Measurements from ENCODE around the gene ZCCHC14. TPM values are rescaled to one million over a fixed set of nuclear protein-coding genes. Genes with fewer than 3 reads are reported as not detected.

The ZCCHC14 gene
- total RNA-seq, 2 donors from 2014 or later: 24.5 to 24.6 TPM

- no peaks in the 10 kb centered on the region for H3K9me3 ChIP-seq
- no peak for TF ChIP-seq CTCF (IDR thresholded peaks at IDR 0.05)
- H3K9ac ChIP-seq (ENCODE audit: low read depth in 2 of 2, low read length in 2 of 2): no peak overlapping the region
- H3K4me1 ChIP-seq: no peaks in the 10 kb centered on the region
- peak overlapping the region; percentile 11 for H3K27ac ChIP-seq
- no peaks in the 10 kb centered on the region for H3K36me3 ChIP-seq
- DNase-seq: no peak
- H3K27me3 ChIP-seq: no peaks in the 10 kb centered on the region
- intact Hi-C loops (cut with DNase I): no loop called here
- no peak overlapping the region for H3K4me3 ChIP-seq
Measured at GRCh38 chr16:87435372-87436224, 57.2 kb downstream of the ZCCHC14 start.

GRCh38 chr16:87434146-87434667 lies 58.6 kb downstream of the ZCCHC14 start:
- H3K4me1 ChIP-seq: no peaks in the 10 kb centered on the region
- intact Hi-C loops (cut with DNase I): no loop called here

GRCh38 chr16:87432330-87432915 lies 60.4 kb downstream of the ZCCHC14 start:
- Histone ChIP-seq H3K36me3 (no peaks in the 10 kb centered on the region), H3K27me3 (no peaks in the 10 kb centered on the region), H3K27ac (no peak overlapping the region), H3K9ac (ENCODE audit: low read depth in 2 of 2, low read length in 2 of 2) (no peak overlapping the region), H3K4me1 (no peaks in the 10 kb centered on the region), H3K4me3 (no peak overlapping the region), H3K9me3 (no peaks in the 10 kb centered on the region)
- TF ChIP-seq CTCF (IDR thresholded peaks at IDR 0.05): no peak
- DNase-seq: no peak
- intact Hi-C loops (cut with DNase I): no loop called here

More at GRCh38 chr16:87434146-87434667, 58.6 kb downstream of the ZCCHC14 start:
- no peak for DNase-seq
- H3K4me3 ChIP-seq: no peak overlapping the region
- TF ChIP-seq CTCF (IDR thresholded peaks at IDR 0.05): no peak
- no peak overlapping the region for H3K27ac ChIP-seq
- H3K27me3 ChIP-seq: no peaks in the 10 kb centered on the region
- H3K36me3 ChIP-seq: no peaks in the 10 kb centered on the region
- no peaks in the 10 kb centered on the region for H3K9me3 ChIP-seq
- no peak overlapping the region for H3K9ac ChIP-seq (ENCODE audit: low read depth in 2 of 2, low read length in 2 of 2)

- H3K36me3 ChIP-seq: no peaks in the 10 kb centered on the region
- no peak overlapping the region for H3K27ac ChIP-seq
- TF ChIP-seq CTCF (IDR thresholded peaks at IDR 0.05): no peak
- H3K9me3 ChIP-seq: no peaks in the 10 kb centered on the region
- H3K4me3 ChIP-seq: no peak overlapping the region
- DNase-seq: no peak
- intact Hi-C loops (cut with DNase I): no loop called here
- H3K9ac ChIP-seq (ENCODE audit: low read depth in 2 of 2, low read length in 2 of 2): no peak overlapping the region
- no peaks in the 10 kb centered on the region for H3K27me3 ChIP-seq
- no peaks in the 10 kb centered on the region for H3K4me1 ChIP-seq
Measured at GRCh38 chr16:87431926-87432325, 60.9 kb downstream of the ZCCHC14 start.

GRCh38 chr16:87426423-87427215 lies 66.2 kb downstream of the ZCCHC14 start:
- no peak overlapping the region for H3K9ac ChIP-seq (ENCODE audit: low read depth in 2 of 2, low read length in 2 of 2)
- H3K27ac ChIP-seq: no peak overlapping the region
- DNase-seq: no peak
- H3K9me3 ChIP-seq: no peaks in the 10 kb centered on the region
- H3K36me3 ChIP-seq: peaks cover 7% of the 10 kb centered on the region
- no peaks in the 10 kb centered on the region for H3K4me1 ChIP-seq
- H3K4me3 ChIP-seq: no peak overlapping the region
- no peaks in the 10 kb centered on the region for H3K27me3 ChIP-seq
- no peak for TF ChIP-seq CTCF (IDR thresholded peaks at IDR 0.05)
- intact Hi-C loops (cut with DNase I): no loop called here

All from colonic mucosa (tissue), 4 donors.